DND-41 (cell line): Measurements from ENCODE around the gene C1orf21.

Experiments
- CTCF ChIP-seq: IDR thresholded peaks from 2 replicates; pipeline ENCODE4 v1.5.1; 2012; ENCODE audit warnings: borderline replicate concordance, low read length, moderate library complexity, mild to moderate bottlenecking; ENCODE audit not compliant: poor library complexity, severe bottlenecking; ENCODE audit errors: extremely low read depth
- EZH2 ChIP-seq: IDR thresholded peaks from 3 replicates; pipeline ENCODE4 v1.6.1; 2012; ENCODE audit warnings: borderline replicate concordance, low read depth, mild to moderate bottlenecking, moderate library complexity, low read length, inconsistent platforms; ENCODE audit not compliant: severe bottlenecking

- TF ChIP-seq EZH2 = no peak
- TF ChIP-seq CTCF = no peak
Measured at GRCh38 chr1:184393962-184394361, 7.1 kb downstream of the C1orf21 start.
